ENCODE data around the gene GPR132.

GPR132 gene

DNA sequence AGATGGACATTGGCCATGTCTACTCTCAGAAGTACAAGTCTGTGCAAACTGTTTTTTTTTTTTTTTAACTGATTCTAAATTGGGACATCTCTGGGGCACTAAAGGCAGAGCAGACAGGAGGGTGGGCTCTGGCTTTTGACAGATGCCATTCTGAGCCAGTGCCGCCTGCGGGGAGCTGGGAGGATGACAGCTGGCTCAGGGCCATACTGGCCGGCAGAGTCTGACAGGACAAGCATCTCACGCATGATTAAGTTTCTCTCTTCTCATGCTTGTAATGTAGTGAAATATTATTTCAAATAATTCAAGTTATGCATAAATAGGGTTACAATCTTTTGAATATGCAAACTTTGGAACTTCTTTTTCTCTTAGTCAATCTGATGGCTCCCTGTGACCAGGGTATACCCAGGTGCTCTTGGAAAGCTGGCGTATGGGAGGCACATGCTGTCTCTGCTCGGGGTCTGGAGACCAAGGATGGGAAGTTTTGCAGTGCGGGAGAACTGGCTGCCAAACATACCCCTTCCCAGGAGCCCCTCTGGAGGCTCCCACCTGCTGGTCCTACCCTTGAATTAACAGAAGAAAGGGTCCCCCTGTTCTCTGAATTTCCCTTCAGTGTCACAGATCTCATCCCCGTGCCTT lies 52.0 kb downstream of the GPR132 start:
- intact Hi-C loops (cut with DNase I): no loop called here
- DNase-seq: peak in 5 of 10 donors; percentile 21 to 88 (median 44)

DNA sequence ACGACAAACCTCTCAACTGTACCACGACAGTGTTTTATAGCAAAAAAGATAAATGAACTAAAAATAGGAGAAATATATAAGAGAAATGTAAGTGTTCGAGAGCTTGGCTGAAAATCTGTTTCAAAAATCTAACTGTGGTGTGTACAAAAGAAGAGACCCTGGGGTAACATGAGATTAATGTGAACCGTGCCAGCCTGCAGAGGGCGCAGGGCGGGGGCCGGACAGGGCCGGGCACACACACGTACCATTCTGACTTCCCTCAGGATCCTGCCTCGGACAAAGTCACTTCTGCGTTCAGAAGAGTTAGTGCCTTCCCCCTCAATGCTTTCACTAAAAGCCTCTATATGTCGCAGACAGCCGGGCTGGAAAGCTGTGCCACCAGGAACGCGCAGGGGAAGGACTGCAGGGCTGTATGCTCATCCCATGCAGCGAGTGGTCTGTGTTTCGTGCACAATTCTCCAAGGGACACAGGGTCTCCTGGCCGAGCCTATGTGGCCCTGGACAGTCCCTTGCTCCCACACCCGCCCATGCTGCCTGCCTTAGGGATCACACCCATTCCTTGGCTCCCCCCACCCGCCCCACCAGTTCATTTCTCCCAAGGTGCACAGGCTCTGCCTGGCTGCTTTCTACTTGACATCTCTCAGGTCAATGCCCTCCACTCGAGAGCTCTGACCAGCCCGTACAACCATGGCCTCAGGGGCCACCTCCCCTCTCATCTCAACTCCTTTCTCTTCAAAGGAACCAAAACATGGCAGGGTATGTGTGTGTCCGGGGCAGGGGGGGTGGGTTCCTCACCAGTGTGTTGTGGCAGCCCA lies 52.9 kb downstream of the GPR132 start:
- intact Hi-C loops (cut with DNase I): no loop called here
- DNase-seq: peak in 3 of 10 donors; percentile 15 to 89 (median 81)

DNA sequence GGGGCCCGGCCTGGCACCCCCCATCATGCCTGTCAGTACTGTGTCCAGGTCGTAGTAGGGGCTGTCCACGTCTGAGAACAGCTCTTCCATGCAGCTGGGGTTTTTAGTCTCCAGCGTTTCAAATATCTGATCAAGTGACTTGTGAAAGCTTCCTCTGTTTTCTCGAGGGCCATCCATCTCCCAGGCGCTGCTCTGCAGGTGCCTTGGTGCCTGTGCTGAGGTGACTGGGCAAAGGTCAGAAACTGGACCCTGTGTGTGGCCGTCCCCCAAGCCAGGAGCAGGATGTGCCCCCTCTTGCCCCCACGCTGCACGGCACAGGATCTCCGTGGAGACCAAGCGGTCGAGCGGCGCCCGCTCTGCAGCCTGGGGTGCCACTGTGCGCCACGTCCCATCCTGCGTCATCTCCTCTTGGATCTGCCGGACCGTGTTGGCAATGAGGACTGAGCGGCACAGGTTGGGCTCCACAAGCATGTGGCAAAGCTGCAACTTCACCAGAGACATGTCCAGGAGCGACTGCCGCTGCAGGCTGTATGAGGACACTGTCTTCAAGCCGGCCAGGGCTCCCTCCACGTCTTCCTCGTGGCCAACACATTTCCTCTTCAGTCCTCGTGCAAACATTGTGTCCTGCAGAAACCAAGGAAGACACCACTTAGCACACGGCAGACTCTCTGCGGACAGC lies 53.8 kb downstream of the GPR132 start:
- intact Hi-C loops (cut with DNase I): no loop called here

DNA sequence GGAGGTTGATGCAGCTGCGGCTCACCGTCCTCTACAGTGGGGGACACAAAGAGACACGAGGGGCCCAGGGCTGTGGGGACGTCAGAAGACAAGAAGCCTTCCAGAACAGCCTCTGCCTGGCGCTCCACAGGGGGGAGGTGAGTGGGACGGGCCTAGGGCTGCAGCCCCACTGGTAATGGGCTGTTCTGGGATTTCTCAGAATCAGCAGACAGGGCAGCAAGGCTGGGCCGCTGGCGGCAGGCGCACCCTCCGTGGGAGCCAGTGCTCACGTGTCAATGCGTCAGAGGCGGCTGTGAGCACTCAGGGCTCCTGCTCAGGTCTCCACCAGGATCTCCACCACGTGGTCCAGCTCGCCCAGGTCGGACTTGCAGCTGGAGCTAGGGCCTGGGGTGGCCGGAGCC lies 54.3 kb downstream of the GPR132 start:
- intact Hi-C loops (cut with DNase I): no loop called here
- DNase-seq: peak in 2 of 10 donors; percentile 77 to 79

More for the DNA sequence above, 53.8 kb downstream of the GPR132 start:
- DNase-seq: peak in 2 of 10 donors; percentile 60 to 76

DNA sequence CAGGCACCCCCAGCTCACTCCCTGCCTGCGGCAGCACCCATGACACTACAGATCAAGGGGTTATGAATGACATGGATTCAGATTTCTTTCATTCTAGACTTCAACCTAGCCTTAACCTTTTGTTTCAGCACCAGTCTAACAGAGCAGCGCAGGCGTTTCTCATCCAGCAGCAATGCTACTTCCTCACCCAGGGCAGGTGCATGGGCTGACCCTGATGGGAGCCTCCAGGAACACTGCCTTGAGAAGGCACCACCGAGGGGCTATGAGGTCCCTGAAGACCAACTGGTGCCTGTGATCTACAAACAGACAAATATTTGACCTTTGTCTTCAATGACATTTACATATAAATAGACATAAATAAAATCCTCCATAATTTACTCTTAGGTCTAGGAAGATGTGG lies 55.1 kb downstream of the GPR132 start:
- intact Hi-C loops (cut with DNase I): no loop called here
- peak in 2 of 10 donors; percentile 17 to 39 for DNase-seq

DNA sequence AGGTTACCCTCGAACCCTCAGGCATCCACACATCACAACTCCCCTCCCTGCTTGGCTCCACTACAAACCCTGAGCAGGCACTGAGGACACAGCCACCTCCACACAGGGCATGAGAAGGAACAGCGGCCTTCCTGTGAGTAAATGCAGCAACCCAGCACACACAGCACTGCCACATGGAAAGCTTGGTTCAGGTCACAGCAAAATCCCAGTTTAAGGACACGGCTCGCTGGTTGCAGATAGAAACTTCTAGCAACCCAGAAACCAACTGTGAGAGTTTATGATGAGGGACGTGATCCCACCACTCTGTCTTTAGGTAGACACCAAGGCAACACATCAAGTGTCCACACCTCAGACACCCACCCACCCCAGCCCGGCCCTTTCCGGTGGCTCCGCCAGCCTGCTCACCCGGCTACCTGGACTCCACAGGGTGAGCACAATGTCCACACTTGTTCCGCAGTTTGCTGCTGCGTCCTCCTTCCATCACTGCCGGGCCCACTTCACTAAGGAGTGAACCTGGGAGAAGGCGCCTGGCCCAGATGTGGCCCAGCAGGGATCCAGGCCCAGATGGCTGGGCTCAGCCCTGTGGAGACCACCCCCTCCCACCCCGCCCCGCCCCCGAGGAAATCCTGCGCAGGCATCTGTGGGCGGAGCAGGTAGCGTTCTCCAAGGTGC lies 57.5 kb downstream of the GPR132 start:
- intact Hi-C loops (cut with DNase I): no loop called here
- DNase-seq: peak in 2 of 10 donors; percentile 17 to 41

DNA sequence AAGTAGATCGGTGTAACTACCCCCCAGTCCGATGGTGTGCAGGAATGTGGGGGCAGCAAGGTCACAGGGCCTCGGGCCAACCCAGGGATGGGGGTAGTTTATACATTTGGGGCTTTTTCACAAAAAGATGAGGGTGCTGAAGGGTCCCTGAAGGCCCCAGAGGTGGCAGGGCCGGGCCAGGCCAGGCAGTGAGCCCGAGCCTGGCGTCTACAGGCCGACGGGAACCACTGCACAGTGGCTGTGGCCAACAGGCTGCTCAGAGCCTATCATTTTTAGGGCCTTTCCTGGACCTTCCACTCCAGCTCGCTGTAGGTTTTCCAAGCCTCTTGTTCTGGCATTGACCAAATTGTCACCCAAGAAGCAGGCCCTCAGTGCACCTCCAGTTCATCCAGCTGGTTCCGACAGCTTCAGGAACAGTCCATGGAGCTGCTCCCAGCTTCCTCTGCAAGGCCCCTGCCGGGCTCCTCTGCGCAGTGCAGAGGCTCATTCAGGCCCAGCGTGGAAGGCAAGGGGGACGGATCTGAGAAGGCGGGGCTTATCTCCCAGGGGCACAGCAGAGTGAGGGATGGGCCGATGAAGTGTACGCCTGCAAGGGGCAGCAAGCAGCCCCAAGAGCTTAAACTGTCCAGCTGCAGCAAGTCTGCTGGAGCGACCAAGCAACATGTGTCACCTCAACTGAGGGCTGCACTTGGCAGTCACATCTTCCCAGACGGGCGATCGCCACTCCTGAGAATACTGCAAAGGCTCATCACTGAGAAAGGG lies 58.2 kb downstream of the GPR132 start:
- intact Hi-C loops (cut with DNase I): no loop called here
- DNase-seq: peak in 2 of 10 donors; percentile 45 to 61

DNA sequence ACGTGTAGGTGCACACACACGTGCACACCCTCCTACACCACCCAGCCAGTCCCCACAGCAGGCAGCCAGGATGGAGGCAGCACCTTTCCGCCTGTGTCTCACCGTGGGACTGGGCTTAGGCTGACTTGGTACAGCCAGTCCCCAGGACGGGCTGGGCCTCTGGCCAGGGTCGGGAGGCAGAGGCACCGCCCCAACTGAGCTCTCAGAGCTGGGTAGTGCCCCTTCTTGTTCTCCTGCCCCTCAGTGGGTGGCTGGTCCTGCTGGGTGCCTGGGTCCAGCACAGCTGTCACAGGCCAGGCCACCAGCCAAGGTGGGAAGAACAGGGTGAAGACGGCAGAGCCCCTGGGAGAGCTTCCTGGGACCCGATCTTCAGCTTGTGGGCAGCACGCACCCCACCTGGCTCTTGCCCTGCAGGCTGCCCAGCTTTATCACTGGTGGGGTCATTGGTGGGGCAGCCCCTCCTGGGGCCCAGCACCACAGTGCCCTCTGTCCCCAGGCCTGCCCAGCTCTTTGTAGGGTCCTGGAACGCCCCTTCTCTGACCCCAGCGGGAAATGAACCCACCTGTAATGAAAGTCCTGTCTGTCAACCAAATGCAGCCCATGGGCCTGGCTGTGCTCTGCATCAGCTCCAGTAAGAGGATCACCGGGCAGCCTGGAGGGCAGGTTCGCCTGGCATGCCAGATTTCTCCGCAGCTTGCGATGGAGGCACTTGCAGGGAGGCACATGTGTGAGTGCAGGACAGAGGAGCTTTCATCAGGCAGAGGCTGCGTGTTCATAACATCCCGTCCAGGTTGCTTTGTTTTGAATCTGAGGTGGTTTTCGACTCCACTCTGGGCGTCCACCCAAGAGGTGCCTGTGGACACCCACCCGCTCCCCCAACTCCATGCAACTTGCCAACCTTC lies 59.0 kb downstream of the GPR132 start:
- intact Hi-C loops (cut with DNase I): no loop called here
- DNase-seq: peak in 2 of 10 donors; percentile 62 to 75

DNA sequence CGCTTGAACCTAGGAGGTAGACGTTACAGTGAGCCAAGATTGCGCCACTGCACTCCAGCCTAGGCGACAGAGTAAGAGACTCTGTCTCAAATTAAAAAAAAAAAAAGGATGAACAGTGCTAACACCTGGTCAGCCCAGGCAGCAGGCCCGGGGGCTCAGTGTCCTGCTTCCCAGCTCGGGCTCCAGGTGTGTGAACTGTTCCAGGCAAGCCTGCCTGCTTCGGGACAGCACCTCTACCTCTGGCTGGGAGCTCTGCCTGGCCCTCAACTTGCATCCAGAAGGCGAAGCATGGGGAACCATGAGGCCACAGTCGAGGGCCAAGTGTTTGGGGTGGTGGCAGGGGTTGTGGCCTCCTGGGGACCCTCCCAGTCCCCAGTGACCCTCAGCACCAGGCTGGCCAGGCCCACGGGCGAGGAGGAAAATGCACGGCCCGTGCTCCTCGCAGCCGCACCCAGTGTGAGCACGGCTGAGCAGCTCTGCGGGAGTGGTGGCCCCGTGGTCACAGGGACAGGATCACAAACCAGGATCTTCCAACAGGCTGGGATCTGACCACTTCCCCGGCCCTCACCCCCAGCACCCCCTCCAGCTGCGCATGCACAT lies 59.8 kb downstream of the GPR132 start:
- intact Hi-C loops (cut with DNase I): no loop called here
- DNase-seq: peak in 2 of 10 donors; percentile 73 to 76
